K562 (cell line): Measurements from ENCODE around the gene RNF31.

ENCODE experiments used
- CEBPB ChIP-seq: fragments of 450-650 bp; IDR thresholded peaks from 2 replicates; pipeline ENCODE4 v1.6.1; 2016; ENCODE audit warnings: missing genetic modification characterization, missing compliant biosample characterization
- CTCF ChIP-seq, 3 experiments: IDR thresholded peaks in 2 of 3; conservative IDR thresholded peaks in 1 of 3; 2 replicates each; pipeline ENCODE4 v1.5.1; 2011 to 2012; ENCODE audit warnings: low read length in 3 of 3, mild to moderate bottlenecking in 3 of 3, control low read depth in 2 of 3, improper control_type of control experiment in 1 of 3, inconsistent platforms in 1 of 3, low read depth in 1 of 3, mixed read lengths in 1 of 3, moderate library complexity in 1 of 3; ENCODE audit not compliant: insufficient read depth in 2 of 3
- IRF2 ChIP-seq: sonication (generic); formaldehyde crosslinking; IDR thresholded peaks from 2 replicates; pipeline ENCODE4 v1.8.1; 2022; ENCODE audit warnings: mild to moderate bottlenecking, missing genetic modification reagents
- LARP7 ChIP-seq: fragments of 450-650 bp; IDR thresholded peaks from 2 replicates; pipeline ENCODE4 v1.6.1; 2016
- PCBP2 ChIP-seq: fragments of 200-400 bp; formaldehyde crosslinking; IDR thresholded peaks from 2 replicates; pipeline ENCODE4 v1.6.1; 2018; ENCODE audit warnings: low read length, low read depth, mild to moderate bottlenecking, moderate library complexity; ENCODE audit not compliant: poor library complexity, severe bottlenecking
- SIN3A ChIP-seq, 2 experiments: fragments of 150-350 bp in 1 of 2; IDR thresholded peaks; 2 replicates each; pipeline ENCODE4 v1.6.1; 2011 to 2016; ENCODE audit warnings: borderline replicate concordance in 2 of 2, low read depth in 2 of 2, low read length in 2 of 2, mild to moderate bottlenecking in 2 of 2, moderate library complexity in 2 of 2; ENCODE audit not compliant: control insufficient read depth in 1 of 2
- SRSF9 ChIP-seq: fragments of 200-400 bp; formaldehyde crosslinking; IDR thresholded peaks from 2 replicates; pipeline ENCODE4 v1.6.1; 2017; ENCODE audit warnings: low read depth, low read length, borderline replicate concordance
- STAG1 ChIP-seq: sonication (generic); formaldehyde crosslinking; IDR thresholded peaks from 2 replicates; pipeline ENCODE4 v1.5.0; 2020; ENCODE audit warnings: missing genetic modification reagents, borderline replicate concordance
- ZFP36 ChIP-seq: fragments of 150-350 bp; IDR thresholded peaks from 2 replicates; pipeline ENCODE4 v1.6.1; 2018; ENCODE audit warnings: low read length, low read depth; ENCODE audit not compliant: partially characterized antibody
- ZNF232 ChIP-seq: sonication (generic); formaldehyde crosslinking; IDR thresholded peaks from 2 replicates; pipeline ENCODE4 v1.8.0; 2022; ENCODE audit warnings: mild to moderate bottlenecking, missing genetic modification reagents

- TF ChIP-seq CTCF (IDR thresholded peaks at IDR 0.05 in 2 of 3, conservative IDR thresholded peaks at IDR 0.05 in 1 of 3; ENCODE audit: insufficient read depth in 2 of 3, low read depth in 1 of 3, low read length in 3 of 3) (no peak), STAG1 (CRISPR knock-in tag) (no peak), ZFP36 (no peak), ZNF232 (CRISPR knock-in tag) (no peak), PCBP2 (no peak), LARP7 (no peak), SIN3A (IDR thresholded peaks at IDR 0.05; ENCODE audit: borderline replicate concordance in 2 of 2, control insufficient read depth in 1 of 2, low read depth in 2 of 2, low read length in 2 of 2) (no peak), CEBPB (tag) (no peak), SRSF9 (no peak), IRF2 (CRISPR knock-in tag) (no peak)
Observed at GRCh38 chr14:24122898-24123297, 24.4 kb upstream of the RNF31 start.
